ENCODE measurements around the gene ADGRE1.

Gene ADGRE1

GRCh38 chr19:6958791-6959190 is 71.4 kb downstream of the ADGRE1 start:
- no peak for DNase-seq

- no peak for DNase-seq
Observed at GRCh38 chr19:6963244-6963852, 76.0 kb downstream of the ADGRE1 start.

GRCh38 chr19:6963937-6964336 is 76.6 kb downstream of the ADGRE1 start:
- peak; percentile 17 for DNase-seq

DNA sequence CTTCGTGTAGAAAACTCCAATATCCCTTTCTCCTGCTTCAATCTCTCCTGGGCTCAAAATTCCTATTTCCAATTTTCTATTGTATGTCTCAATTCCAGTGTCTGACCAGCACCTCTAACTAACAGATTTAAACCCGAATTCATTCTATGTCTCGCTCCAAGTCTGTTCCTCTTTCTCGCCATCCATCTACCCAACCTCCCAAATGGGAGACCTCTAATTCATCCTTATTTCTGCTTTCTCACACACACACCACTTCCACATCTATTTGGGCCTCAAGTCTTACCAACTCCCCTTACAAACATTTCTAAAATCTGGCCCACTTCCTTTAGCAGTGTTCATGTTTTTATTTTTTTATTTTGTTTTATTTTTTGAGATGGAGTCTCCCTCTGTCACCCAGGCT is 80.6 kb downstream of the ADGRE1 start:
- no peak for DNase-seq

- no peak for DNase-seq
Observed at GRCh38 chr19:6969490-6969889, 82.1 kb downstream of the ADGRE1 start.

- DNase-seq: no peak
Observed at GRCh38 chr19:6970021-6970420, 82.6 kb downstream of the ADGRE1 start.

- DNase-seq: no peak
Observed at GRCh38 chr19:6970443-6970842, 83.1 kb downstream of the ADGRE1 start.

DNA sequence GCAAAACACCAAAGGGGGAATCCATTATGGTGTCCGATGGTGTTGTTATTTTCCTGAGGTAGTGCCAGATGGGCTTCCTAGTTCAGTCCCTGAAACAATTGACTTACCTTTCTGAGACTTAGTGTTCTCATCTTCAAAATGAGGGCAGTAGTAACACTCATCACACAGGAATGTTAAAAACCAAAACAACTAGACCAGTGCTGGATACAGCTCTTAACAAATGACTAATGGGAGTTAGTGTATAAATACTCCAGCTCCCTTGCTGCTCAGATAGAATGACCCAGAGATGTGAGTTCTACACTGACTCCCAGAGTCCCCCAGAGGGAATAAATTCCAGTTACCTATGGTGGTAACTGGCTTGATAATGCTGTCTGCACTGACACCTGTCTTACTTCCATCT is 84.0 kb downstream of the ADGRE1 start:
- DNase-seq: no peak

DNA sequence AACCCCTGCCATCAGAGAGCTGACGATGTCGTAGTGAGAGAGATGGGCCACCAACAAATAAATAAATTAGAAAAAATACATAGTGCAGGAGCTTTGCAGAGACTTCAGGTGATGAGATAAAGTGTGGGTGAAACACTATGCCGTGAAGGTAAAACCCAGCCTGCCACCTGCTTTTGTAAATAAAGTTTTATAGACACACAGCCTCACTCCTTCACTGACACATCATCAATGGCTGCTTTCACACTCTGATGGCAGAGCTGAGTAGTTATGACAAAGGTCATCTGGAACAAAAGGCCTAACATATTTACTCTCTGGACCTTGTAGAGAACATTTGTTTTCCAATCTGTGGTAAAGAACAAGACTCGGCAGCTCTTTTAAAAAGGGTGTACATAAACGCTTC is 88.8 kb downstream of the ADGRE1 start:
- no peak for DNase-seq

- no peak for DNase-seq
Observed at GRCh38 chr19:6979399-6979798, 92.0 kb downstream of the ADGRE1 start.

- no peak for DNase-seq
Observed at GRCh38 chr19:6983448-6983847, 96.1 kb downstream of the ADGRE1 start.

GRCh38 chr19:6987850-6988249 is 100.5 kb downstream of the ADGRE1 start:
- DNase-seq: no peak

- no peak for DNase-seq
Observed at GRCh38 chr19:6988257-6988656, 100.9 kb downstream of the ADGRE1 start.

All from activated CD4-positive, alpha-beta T cell treated with anti-CD3 and anti-CD28 coated beads for 1 hour (primary cell).